NCI-H748 treated with DMSO at 0.1 percent for 48 hours (cell line): ENCODE results near the gene SERPINA3.
"Not testable (repeated sequence)": the region's sequence is repeated elsewhere in the genome, so short reads cannot be mapped to it uniquely, and the experiment has no call there.

Experiments used
- DNase-seq: peaks from one replicate; lab custom pipeline; 2025; lab: John Stamatoyannopoulos, UW

Gene SERPINA3

DNA sequence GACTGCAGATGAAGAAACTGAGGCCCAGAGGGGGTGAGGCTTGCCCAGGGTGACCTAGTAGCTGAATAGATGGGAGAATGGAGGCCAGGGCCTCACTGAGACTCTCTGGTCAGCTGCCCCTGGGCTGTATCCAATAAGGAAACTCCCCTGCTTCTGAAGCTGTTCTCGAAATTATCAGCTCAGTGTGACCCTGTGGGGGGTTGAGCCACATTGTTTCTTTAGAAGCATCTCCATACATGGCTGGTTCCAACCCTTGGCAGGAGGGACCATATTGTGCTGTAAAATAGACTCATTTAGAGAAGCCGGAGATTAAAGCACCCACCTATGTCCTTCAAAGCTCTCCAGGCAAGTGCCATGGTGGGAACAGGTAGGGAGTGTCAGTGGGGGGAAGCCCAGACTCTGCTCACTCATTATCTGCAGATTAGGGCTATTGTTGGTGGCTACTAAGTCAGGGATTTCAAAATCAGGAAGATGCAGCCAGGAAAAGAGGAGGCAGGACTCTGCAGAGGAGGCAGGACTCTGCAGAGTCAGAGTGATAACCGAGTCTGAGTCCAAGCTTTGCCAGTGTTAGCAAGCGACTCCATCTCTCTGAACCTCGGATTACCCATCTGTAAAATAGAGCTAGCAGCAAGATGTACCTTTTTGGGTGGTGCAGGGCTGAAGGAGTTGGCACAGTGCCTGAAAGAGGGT lies 27.5 kb upstream of the SERPINA3 start:
- no peak for DNase-seq

DNA sequence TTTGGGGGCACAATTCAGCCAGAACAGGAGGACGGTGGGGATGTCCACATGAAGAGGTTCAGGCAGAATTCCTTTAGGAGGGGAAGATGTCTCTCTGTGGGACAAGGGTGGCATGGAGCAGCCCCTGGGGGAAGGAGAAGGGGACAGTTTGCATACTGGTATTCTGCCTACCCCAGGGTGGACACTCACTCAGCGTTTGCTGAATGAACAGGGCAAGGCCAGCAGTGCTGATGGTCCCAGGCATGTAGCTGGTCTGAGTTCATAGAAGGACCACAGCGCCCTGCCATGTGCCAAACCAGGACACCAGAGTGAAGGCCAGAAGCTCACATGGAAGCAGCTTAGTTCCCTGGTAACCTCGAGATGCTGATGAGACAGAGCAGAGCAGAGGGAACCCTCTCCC lies 25.6 kb upstream of the SERPINA3 start:
- DNase-seq = no peak

DNA sequence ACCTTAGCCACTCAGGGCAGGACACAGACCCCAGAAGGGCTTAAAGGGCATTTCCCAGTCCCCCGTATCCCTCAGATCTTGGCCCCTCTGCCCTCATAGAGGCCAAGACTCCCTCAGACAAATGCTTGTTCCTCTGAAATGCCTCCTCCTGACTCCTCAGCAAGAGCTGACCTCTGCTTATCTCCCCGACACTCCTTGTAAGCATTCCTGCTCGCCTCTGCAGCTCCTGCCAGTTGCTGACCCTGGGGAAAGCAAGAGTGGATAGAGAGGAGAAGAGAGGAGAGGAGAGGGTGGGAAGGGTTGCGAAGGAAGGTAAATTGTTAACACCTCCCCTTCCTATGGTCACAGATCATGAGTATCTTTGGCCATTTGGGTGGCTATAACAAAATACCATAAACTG lies 23.9 kb upstream of the SERPINA3 start:
- DNase-seq = no peak

DNA sequence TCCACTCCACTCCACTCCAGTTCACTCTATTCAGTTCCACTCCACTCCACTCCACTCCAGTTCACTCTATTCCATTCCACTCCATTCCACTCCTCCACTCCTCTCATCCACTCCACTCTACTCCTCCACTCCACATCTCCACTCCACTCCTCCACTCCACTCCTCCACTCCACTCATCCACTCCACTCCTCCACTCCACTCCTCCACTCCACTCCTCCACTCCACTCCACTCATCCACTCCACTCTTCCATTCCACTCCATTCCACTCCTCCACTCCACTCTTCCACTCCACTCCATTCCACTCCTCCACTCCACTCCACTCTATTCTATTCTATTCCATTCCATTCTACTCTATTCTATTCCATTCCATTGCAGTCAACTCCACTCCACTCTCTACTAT lies 21.1 kb upstream of the SERPINA3 start:
- DNase-seq = no peak

DNA sequence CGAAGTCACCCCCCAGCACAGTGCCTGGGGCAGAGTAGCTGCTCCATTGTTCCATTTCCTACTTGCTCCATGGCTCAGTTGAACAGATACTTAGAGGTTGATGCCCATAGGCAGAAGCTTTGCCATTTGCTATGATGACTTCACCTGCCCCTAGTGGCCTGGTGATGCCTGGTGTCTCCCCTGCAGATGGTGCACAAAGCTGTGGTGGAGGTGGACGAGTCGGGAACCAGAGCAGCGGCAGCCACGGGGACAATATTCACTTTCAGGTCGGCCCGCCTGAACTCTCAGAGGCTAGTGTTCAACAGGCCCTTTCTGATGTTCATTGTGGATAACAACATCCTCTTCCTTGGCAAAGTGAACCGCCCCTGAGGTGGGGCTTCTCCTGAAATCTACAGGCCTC lies 20.3 kb upstream of the SERPINA3 start:
- no peak for DNase-seq

DNA sequence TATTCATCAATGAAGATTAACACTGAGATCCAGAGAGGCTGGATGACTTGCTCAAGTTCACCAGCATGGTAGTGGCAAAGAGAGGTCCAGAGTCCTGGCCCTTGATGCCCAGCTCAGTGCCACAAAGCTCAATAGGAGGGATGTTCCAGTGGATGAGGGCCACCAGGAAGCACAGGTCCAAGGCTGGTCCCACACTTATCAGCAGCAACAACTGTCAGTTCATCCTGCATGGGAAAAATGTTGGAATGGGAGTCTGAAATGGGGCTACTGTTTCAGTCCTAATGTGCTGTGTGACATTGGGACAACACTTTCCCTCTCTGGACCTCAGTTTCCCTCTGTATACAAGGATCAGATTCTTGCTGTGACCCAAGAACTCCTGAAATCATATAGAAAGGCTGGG lies 19.7 kb upstream of the SERPINA3 start:
- no peak for DNase-seq

DNA sequence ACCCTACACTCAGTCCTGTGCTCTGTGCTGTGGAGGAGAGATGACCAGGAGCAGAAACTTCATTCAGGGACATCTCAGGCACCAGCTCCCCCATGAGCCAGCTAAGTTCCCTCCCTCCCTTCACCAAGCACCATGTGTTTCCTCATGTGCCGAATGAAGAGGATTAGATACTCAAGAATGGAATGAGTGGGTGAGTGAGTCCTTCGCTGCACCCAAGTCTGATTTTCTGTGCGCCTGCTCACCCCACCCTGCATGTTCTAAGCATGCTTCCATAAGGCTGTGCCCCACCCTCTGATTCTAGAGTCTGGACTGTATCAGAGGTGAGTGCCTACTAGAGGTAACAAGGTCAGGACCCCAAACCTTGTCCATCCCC lies 18.8 kb upstream of the SERPINA3 start:
- DNase-seq = no peak

DNA sequence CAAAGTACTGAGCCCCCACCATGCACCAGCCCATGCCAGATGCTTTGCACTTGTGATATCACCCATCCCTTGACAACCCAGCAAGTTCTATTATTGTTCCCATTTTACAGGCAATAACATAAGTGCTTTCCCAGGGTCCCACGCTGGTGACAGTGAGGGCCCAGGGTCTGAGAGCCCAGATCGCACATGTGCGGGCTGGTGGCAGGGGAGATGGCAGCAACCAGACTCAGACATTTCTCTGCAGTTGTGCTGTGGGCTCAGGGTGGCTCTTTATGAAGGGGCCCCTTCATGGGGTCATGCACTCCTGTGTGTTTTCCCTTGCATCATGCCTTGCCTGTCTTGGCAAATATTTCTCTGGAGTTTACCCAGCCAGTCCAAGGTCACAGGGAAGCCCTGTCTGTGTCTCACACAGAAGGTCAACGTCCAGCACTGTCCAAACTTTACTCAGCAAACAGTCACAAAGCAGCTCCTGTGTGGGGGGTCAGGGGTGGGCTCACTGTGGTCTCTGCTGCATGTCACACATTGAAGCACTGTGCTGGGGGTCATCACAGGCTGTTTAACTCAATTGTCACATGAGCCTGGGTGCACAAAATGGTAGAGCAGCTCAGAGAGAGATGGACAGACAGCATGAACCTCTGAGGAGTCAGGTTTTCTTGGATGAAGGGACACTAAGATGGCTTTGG lies 18.3 kb upstream of the SERPINA3 start:
- no peak for DNase-seq

DNA sequence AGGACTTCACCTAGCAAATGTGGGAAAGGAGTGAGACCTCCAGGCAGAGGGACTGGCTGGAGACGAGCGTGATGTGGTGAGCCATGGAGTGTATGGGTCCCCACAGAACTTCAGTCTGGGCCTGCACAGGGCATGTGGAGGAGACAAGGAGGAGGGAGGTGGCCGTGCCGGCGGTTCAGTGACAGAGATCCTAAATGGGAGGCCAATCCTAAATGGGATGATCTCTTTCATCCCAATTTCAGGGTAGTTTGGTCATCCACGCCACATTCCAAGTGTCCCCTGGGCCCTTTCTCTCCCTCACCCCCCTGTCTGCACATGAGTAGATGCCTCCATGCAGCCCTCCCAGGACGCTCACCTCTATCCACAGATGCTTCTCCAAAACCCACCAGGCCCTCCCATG lies 17.8 kb upstream of the SERPINA3 start:
- DNase-seq = no peak

DNA sequence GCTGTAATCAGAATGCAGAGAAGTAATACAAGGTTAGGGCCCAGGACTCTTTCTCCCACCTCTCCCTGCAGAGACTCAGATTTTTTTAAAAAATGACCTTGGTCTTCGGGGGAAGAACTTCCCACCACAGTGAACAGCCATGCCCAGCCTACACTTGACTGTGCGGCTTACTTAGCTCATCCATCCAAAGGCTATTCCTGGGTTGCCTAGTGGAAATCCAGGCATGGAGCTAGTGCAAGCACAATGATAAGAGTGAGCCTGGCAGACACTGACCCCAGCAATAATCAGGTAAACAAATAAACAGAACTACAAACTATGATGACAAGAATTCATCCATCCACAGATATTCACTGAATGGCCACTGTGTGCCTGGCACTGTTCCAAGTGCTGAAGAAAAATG lies 16.3 kb upstream of the SERPINA3 start:
- DNase-seq = no peak

DNA sequence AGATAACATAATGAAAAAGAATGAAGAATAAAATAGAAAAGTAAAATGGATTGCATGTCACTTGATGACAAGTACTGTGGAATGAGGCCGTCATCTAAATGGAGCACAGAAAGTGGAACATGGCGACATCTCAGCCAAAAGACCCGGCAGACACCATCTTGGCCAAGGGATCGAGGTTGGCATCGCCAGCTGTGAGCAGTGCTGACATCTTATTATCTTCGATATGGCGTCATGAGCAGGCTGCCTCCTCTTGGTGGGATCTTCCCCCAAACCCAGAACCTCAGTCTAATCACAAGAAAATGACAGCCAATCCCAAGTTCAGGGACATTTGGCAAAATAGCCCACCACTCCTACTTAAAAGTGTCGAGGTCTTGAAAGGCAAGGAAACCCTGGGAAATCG lies 15.8 kb upstream of the SERPINA3 start:
- no peak for DNase-seq

DNA sequence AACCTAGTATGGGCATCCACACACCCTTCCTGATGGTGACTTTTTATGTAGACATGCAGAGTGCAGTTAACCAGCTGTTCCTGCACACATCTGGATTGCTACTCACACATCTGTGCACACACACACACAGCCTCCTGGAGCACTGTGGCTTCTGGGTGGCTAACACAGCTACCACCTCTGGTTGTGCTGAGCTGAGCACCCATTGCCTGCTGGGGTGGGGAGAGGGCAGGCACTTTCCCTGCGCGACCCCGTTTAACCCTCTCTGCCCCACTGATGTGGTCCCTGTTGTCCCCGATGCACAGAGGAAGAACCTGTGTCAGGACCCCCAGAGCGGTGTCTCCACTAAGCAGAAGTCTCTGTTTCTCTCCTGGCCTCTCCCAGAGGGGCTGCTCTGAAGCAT lies 14.4 kb upstream of the SERPINA3 start:
- DNase-seq = no peak

DNA sequence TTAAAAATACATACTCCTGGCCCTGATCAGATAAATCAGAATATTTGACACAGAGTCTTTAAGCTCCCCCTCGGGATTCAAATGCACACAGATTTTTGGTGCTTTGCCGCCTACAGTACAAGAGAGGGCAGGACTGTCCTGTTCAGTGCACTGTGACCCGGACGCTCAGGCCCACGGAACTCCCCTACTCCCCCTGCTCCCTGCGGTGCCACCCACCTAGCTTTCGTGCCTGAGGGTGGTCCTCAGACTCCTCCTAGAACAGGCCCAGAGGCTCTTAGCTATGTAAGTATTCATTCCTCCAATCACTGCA lies 13.7 kb upstream of the SERPINA3 start:
- no peak for DNase-seq

DNA sequence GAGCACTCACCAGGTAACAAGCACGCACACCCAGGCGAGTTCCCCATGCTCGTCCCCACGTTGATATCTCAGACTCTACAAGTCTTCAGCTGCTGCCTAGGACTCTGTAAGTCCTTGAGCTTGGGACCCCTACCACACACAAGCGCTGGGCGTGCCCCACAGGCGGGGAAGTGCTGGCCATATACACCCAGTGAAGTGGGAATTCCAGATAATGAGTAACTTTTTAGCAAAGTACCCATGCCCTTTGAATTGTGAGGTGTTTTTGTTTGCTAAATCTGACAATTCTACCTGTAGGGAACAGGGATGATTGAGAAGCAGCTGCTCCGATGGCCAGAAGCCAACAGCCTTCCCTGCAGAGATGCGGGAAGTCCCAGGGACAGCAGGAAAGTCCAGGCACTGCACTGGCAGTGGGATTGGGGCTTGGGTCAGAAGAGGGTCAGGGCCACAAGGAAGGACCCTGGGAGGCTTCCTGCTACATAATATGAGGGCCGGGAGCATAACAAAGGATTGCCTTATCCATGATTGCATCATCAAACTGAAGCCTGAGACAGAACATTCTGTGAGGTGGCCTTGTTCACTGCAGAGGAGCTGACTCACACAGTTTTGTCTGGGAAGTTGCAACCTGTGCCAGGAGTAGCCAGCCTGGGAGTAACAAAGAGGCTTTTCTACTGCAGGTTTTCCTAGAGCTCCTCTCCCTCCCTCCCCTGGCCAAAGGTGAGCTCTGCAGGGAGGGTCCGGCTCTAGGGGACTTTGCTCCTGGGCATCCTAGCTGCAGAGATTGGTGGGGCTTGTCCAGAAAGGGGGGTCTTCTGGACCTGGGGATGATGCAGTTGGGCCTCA lies 13.2 kb upstream of the SERPINA3 start:
- no peak for DNase-seq

DNA sequence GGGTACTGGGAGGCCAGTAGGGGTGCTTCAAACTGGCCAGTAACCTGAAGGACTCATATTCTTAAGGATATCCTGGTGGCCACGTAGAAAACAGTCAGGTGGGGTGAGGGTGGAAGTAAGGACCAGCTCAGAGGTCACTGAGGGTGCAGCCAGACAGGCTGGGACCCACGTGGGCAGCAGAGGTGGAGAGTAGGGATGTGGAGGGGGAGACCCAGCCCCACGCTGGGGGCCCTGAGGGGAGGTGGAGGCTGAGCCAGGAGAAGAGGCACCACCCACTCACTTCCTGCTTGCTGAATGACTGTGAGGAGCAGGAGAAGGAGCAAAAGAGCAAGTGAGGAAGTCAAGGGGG lies 12.6 kb upstream of the SERPINA3 start:
- no peak for DNase-seq

DNA sequence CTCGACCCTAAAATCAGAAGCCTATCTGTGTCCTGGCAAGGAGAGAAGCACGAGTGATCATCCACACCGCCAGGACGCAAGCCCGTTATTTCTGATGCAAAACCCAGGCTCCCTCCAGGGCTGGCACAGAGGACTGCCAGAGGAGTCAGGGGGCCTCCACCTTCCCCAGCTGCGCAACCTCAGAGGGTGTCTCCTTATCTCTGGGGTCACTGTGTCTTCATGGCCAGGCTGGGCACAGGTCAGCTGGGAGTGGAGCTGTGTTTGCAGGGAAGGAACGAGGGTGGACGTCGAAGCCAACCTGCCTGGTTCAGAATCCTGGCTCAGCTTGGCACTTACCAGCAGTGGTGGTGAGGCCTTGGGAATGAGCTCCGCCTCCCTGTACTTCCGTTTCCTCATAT lies 12.0 kb upstream of the SERPINA3 start:
- no peak for DNase-seq

DNA sequence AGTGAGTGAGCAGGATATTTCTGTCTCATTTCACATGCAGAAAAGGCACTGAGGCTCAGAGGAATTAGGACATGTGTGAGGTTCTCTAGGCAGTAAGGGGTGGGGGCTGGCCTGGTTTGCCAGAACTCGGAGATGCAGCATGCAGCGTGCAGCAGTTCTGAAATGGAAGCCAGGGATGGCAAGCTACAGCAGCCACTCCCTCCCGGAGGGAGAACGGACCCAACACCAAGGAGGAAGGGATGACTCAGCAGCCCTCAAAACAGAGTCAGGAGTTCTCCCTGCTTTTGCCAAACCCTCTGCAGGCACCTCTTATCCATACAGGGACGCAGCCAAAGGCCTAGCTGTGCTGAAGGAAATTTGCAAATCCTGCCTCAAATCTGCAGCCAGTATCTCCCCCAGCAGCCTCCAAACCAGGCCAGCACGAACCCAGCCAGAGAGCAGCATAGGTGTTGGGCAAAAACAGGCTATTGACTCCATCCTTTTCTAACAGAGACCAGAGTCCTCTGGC lies 10.3 kb upstream of the SERPINA3 start:
- no peak for DNase-seq

DNA sequence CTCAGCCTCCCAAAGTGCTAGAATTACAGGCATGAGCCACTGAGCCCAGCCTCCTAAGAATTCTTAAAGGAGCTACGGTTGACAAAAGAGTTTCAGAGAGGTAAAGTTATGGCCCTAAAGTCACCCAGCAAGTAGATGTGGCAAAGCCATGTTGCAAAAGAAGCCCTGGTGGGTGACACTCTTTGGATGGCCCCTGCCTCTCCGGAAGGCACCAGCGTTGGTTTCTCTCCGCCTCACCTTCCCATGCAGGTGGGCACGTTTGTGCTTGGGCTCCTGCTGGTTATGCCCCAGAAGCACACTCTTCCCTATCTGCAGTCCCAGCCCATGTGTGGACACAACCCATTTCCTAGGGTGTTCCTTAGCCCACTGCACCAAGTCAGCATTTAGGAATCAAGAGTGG lies 9.5 kb upstream of the SERPINA3 start:
- no peak for DNase-seq

DNA sequence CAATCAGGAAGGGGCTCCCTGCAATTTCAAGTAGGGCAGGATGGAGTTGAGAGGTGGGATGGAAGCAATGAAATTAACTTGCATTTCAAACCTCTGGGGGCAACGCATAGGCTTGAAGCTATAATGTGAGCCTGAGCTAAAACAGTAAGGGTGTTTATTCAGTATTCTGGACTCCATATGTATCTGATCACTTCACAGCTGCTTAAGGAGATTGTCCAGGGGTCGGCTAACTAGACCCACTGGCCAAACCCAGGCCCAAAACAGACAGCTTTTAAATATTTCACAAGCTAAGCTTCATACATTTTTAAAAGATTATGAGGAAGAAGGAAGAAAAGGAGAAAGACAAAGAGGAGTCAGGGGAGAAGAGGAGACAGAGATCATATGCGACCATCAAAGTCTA lies 6.8 kb upstream of the SERPINA3 start:
- no peak for DNase-seq

DNA sequence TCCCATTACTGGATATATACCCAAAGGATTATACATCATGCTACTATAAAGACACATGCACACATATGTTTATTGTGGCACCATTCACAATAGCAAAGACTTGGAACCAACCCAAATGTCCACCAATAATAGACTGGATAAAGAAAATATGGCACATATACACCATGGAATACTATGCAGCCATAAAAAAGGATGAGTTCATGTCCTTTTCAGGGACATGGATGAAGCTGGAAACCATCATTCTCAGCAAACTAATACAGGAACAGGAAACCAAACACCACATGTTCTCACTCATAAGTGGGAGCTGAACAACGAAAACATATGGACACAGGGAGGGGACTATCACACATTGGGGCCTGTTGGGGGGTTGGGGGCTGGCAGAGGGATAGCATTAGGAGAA lies 3.2 kb upstream of the SERPINA3 start:
- DNase-seq = not testable (repeated sequence)

DNA sequence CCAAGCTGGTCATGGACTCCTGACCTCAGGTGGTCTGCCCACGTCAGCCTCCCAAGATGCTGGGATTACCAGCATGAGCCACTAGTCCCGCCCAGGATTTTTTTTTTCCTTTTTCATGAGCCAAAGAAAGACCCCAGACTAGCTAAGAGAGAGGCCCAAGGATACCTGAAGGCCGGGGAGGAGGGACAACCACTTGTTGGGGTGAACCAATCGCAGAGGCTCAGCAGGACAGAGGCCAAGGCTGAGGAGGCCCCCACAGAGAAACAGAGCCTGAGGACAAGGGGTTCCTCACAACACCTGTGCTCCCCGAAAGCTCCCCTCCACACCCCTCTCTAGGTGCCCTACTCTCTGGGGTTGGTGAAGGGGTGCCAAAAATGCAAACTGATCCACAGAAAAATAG lies 1.0 kb upstream of the SERPINA3 start:
- no peak for DNase-seq

DNA sequence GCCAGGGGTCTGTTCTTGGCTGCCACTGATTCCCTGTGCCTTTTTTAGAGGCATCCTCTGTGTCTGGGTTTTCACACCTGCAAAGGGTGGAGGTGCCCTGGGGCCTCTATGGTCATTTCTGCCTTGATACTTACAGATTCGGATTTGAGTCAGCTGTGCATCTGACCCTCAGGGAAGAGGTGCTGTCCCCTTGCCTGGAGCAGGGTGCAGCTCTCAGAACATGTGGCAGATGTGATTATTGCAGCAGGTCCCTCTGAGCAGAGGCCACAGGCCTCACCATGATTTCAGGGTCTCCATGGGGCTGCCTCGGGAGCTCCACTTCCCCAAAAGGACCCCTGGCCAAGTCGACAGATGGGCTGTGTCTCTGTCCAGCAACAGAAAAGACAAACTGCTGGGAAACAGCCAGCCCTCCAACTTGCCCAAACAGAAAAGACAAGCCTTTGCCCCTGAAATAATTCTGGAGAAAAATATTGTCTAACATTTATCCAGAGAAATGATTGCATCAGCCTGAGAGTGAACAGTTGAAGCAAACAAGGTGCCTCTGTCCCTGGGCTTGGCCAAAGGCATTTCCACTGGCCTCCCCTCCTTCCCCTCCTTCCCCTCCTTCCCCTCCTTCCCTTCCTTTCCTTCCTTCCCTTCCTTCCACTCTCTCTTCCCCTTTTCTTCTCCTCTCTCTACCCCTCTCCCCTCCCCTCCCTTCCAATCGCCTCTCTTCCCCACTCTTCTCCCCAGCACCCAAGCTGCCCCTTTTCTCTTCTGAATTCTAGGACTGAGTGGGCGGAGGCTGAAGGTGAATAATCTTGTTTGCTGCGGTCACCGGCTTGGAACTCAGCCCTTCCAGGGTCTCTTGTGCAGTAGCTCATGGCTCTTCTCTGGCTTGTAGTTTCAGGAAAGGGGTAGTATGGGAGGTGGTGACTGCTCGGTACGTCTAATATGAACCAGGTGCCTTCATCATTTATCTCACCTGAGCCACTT lies 676 bp downstream of the SERPINA3 start:
- no peak for DNase-seq
